LoVo (cell line): ENCODE results near the gene ZNF548.

Experiments
- DNase-seq: peaks from one replicate; pipeline ENCODE4 v3.0.0-alpha.2; 2016; ENCODE audit warnings: low spot score

ZNF548 gene

DNA sequence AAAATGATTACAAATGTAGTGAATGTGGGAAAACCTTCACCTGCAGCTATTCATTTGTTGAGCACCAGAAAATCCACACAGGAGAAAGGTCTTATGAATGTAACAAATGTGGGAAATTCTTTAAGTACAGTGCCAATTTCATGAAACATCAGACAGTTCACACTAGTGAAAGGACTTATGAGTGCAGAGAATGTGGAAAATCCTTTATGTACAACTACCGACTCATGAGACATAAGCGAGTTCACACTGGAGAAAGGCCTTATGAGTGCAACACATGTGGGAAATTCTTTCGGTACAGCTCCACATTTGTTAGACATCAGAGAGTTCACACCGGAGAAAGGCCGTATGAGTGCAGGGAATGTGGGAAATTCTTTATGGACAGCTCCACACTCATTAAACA lies 9.2 kb downstream of the ZNF548 start:
- DNase-seq, result no peak

GRCh38 chr19:57403737-57404563 lies 14.3 kb downstream of the ZNF548 start:
- DNase-seq, result no peak

GRCh38 chr19:57406516-57407123 lies 17.0 kb downstream of the ZNF548 start:
- DNase-seq, result peak; percentile 47

GRCh38 chr19:57410877-57411671 lies 21.4 kb downstream of the ZNF548 start, which contains the start of gene ZNF17:
Gene ZNF17 (plus strand): TSS chr19:57411161. CDS start chr19:57413616, 2,455 bp downstream.
- DNase-seq, result peak; percentile 89

DNA sequence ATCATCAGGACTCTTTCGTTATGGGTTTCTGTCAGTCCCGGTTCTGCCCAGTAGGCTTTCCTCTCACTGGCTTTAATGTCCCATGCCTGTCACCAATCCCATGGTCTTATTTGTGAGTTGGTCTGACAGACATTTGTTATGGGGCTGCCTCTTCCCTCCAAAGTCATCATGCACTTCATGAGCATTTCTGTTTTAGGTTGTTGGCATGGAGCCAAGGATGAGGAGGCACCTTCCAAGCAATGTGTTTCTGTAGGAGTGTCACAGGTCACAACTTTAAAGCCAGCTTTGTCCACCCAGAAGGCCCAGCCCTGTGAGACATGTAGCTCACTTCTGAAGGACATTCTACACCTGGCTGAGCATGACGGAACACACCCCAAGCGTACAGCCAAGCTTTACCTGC lies 29.8 kb downstream of the ZNF548 start:
- DNase-seq, result no peak

GRCh38 chr19:57421037-57421436 lies 31.4 kb downstream of the ZNF548 start:
- DNase-seq, result no peak

- DNase-seq, result no peak
Measured at GRCh38 chr19:57434386-57435061, 44.9 kb downstream of the ZNF548 start.

- DNase-seq, result peak; percentile 97
Measured at GRCh38 chr19:57435062-57435978, 45.7 kb downstream of the ZNF548 start, which contains the start of gene ZNF749. Gene ZNF749 (plus strand): TSS chr19:57435325. CDS start chr19:57435579, 254 bp downstream.

DNA sequence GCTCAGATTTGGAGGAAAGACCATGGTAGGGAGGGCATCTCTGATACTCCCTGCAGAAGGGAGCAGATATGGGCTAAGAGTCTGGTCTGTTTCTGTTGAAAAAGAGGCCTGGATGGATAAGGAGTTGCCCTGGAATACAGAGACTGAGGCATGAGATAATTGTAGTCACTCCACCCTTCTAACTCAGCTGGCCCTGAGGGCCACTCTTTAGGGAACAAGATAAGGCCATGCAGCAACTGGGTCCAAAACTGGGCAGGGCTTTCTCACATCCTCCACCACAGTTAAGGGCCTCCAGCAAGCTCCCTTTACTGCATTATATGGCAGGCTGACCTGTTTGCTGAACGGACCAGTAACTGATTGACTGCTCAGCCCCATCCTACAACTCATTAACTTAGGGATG lies 46.8 kb downstream of the ZNF548 start:
- no peak for DNase-seq

GRCh38 chr19:57437931-57438330 lies 48.3 kb downstream of the ZNF548 start:
- DNase-seq, result no peak

GRCh38 chr19:57438925-57439324 lies 49.3 kb downstream of the ZNF548 start:
- DNase-seq, result no peak

DNA sequence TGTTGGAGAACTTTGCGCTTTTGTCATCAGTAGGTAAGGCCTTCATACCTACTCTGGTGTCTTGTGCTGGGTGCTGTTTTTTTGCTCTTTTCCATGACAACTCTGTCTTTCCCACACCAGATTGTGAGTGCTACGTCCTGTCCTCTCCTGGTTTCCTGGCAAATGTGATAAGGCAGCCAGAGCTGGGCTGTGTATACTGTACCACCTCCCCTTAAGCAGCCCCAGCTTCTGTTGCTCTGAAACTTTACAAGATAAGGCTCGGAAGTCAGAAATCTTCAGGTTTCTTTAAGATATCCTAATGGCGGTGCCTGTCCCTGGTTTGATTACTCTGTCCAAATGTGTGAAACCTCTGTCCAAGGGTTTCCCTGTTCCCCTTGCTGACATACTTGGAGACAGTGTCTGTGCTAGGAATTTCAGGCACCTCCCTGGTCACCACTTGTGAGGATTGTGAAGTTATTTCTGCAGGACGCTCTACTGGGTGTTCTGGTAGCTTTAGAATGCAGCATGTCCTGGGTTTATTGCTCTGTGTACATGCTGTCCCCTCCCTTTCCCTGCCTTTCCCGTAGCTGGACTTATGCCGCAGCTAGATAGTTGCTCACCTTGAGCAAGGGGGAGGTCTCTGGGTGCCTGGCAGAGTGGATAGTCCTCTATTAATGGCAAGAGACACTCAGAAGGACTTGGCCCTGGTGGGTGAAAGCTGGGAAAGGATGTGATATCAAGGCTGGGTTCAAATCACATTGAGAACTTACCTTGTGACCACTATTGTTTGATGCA lies 52.5 kb downstream of the ZNF548 start:
- DNase-seq, result no peak

- DNase-seq, result no peak
Measured at GRCh38 chr19:57443121-57443696, 53.6 kb downstream of the ZNF548 start.

- no peak for DNase-seq
Measured at GRCh38 chr19:57452307-57452706, 62.7 kb downstream of the ZNF548 start.
